SK-N-SH treated with all-trans-retinoic acid at 6 μM for 48 hours (cell line): ENCODE data around the gene PPP1R13B.

Experiments
- ARNTL ChIP-seq: fragments of 450-650 bp; formaldehyde crosslinking; IDR thresholded peaks from 2 replicates; pipeline ENCODE4 v1.5.0; 2020; ENCODE audit warnings: low read depth, mild to moderate bottlenecking, moderate library complexity, borderline replicate concordance
- CSDC2 ChIP-seq: fragments of 250-450 bp; sonication (Bioruptor Pico); IDR thresholded peaks from 2 replicates; pipeline ENCODE4 v1.5.0; 2020; ENCODE audit warnings: mild to moderate bottlenecking, moderate library complexity
- CSRNP3 ChIP-seq: fragments of 250-450 bp; sonication (Bioruptor Pico); IDR thresholded peaks from 2 replicates; pipeline ENCODE4 v1.5.1; 2021; ENCODE audit warnings: mild to moderate bottlenecking, moderate library complexity
- GLIS3 ChIP-seq: fragments of 250-450 bp; sonication (Bioruptor Pico); IDR thresholded peaks from 2 replicates; pipeline ENCODE4 v1.5.0; 2020; ENCODE audit warnings: mild to moderate bottlenecking, moderate library complexity
- OSR1 ChIP-seq: fragments of 250-450 bp; sonication (Bioruptor Pico); IDR thresholded peaks from 2 replicates; pipeline ENCODE4 v1.8.0; 2022; ENCODE audit warnings: moderate library complexity, mild to moderate bottlenecking, inconsistent platforms
- PATZ1 ChIP-seq: fragments of 250-450 bp; sonication (Bioruptor Pico); IDR thresholded peaks from 2 replicates; pipeline ENCODE4 v1.8.0; 2020; ENCODE audit warnings: mild to moderate bottlenecking, moderate library complexity, borderline replicate concordance
- RARB ChIP-seq: fragments of 250-450 bp; sonication (Bioruptor Pico); IDR thresholded peaks from 2 replicates; pipeline ENCODE4 v1.8.0; 2021; ENCODE audit warnings: mild to moderate bottlenecking, moderate library complexity
- TCF4 ChIP-seq: fragments of 250-450 bp; sonication (Bioruptor Pico); IDR thresholded peaks from 2 replicates; pipeline ENCODE4 v1.8.0; 2021; ENCODE audit warnings: mild to moderate bottlenecking, moderate library complexity, borderline replicate concordance
- TOX ChIP-seq: fragments of 250-450 bp; sonication (Bioruptor Pico); IDR thresholded peaks from 2 replicates; pipeline ENCODE4 v1.8.0; 2021; ENCODE audit warnings: mild to moderate bottlenecking, moderate library complexity, borderline replicate concordance
- ZFP3 ChIP-seq: fragments of 250-450 bp; sonication (Bioruptor Pico); IDR thresholded peaks from 2 replicates; pipeline ENCODE4 v1.5.0; 2020; ENCODE audit warnings: mild to moderate bottlenecking, moderate library complexity
- ZNF565 ChIP-seq: fragments of 450-650 bp; formaldehyde crosslinking; conservative IDR thresholded peaks from 2 replicates; pipeline ENCODE4 v1.5.0; 2020; ENCODE audit warnings: low read depth, mild to moderate bottlenecking, moderate library complexity
- TF ChIP-seq, protein P1 (sequence below): fragments of 250-450 bp; sonication (Bioruptor Pico); IDR thresholded peaks from 2 replicates; pipeline ENCODE4 v1.5.0; 2020; ENCODE audit warnings: mild to moderate bottlenecking, moderate library complexity

DNA sequence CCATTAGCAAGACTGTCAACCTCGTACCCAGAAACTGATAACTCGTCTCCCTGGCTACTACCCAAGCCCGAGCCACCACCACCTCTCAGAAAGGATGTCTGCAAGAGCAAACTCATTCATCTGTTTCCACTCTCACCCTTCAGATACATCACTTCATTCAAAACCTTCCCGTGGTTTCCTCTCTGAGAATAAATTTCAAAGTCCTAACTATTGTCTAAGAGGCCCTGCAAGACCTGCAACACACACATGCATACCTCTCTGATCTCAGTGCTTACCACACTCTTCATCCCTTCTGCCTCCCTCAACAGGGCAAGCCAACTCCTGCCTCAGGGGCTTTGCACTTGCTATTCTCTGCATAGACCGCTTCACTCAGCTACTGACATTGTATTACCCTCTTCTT is 40.6 kb downstream of the PPP1R13B start:
- TF ChIP-seq ARNTL (CRISPR knock-in tag): no peak
- no peak for TF ChIP-seq GLIS3 (CRISPR knock-in tag)
- no peak for TF ChIP-seq CSRNP3 (CRISPR knock-in tag)
- TF ChIP-seq ZFP3 (CRISPR knock-in tag): no peak
- TF ChIP-seq, protein P1, sequence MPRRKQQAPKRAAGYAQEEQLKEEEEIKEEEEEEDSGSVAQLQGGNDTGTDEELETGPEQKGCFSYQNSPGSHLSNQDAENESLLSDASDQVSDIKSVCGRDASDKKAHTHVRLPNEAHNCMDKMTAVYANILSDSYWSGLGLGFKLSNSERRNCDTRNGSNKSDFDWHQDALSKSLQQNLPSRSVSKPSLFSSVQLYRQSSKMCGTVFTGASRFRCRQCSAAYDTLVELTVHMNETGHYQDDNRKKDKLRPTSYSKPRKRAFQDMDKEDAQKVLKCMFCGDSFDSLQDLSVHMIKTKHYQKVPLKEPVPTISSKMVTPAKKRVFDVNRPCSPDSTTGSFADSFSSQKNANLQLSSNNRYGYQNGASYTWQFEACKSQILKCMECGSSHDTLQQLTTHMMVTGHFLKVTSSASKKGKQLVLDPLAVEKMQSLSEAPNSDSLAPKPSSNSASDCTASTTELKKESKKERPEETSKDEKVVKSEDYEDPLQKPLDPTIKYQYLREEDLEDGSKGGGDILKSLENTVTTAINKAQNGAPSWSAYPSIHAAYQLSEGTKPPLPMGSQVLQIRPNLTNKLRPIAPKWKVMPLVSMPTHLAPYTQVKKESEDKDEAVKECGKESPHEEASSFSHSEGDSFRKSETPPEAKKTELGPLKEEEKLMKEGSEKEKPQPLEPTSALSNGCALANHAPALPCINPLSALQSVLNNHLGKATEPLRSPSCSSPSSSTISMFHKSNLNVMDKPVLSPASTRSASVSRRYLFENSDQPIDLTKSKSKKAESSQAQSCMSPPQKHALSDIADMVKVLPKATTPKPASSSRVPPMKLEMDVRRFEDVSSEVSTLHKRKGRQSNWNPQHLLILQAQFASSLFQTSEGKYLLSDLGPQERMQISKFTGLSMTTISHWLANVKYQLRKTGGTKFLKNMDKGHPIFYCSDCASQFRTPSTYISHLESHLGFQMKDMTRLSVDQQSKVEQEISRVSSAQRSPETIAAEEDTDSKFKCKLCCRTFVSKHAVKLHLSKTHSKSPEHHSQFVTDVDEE (CRISPR knock-in tag): no peak
- TF ChIP-seq TOX (CRISPR knock-in tag): no peak
- TF ChIP-seq TCF4 (CRISPR knock-in tag): no peak
- TF ChIP-seq CSDC2 (CRISPR knock-in tag): no peak
- TF ChIP-seq RARB (CRISPR knock-in tag): no peak
- TF ChIP-seq ZNF565 (CRISPR knock-in tag): no peak
- TF ChIP-seq PATZ1 (CRISPR knock-in tag): no peak
- no peak for TF ChIP-seq OSR1 (CRISPR knock-in tag)
